ENCODE results near the gene SZRD1. TPM values are rescaled to one million over a fixed set of nuclear protein-coding genes. Genes with fewer than 3 reads are reported as not detected.

SZRD1 gene
- total RNA-seq, 2 experiments from 2014 or later, result 57.2 to 96.0 TPM

DNA sequence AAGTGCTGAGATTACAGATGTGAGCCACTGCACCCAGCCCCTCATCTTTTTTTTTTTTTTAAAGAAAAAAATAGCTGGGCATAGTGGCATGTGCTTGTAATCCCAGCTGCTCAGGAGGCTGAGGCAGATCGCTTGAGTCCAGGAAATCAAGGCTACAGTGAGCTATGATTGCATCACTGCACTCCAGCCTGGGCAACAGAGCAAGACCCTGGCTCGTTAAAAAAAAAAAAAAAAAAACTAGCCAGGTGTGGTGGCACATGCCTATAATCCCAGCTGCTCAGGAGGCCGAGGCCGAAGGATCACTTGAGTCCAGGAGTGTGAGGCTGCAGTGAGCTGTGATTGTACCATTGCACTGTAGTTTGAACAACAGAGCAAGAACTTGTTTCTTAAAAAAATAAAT is 13.8 kb downstream of the SZRD1 start:
- peaks cover 3% of the 10 kb centered on the region for H3K4me1 ChIP-seq (ENCODE audit: insufficient read depth, low read length, poor library complexity, severe bottlenecking)
- no TSS peak for BruUV-seq (replicated peaks)
- H3K9me2 ChIP-seq (ENCODE audit: insufficient read depth, low read length), result no peaks in the 10 kb centered on the region
- peaks cover 24% of the 10 kb centered on the region for H4K20me1 ChIP-seq (ENCODE audit: insufficient read depth, low read length)
- no peak overlapping the region for H3K4me3 ChIP-seq (ENCODE audit: low read depth, low read length, poor library complexity, severe bottlenecking)
- no peak overlapping the region for H3K27ac ChIP-seq (ENCODE audit: low read depth, low read length, poor library complexity, severe bottlenecking)
- H3K79me2 ChIP-seq (ENCODE audit: insufficient read depth, low read depth, low read length), result peaks cover 100% of the 10 kb centered on the region
- TF ChIP-seq, protein P1, sequence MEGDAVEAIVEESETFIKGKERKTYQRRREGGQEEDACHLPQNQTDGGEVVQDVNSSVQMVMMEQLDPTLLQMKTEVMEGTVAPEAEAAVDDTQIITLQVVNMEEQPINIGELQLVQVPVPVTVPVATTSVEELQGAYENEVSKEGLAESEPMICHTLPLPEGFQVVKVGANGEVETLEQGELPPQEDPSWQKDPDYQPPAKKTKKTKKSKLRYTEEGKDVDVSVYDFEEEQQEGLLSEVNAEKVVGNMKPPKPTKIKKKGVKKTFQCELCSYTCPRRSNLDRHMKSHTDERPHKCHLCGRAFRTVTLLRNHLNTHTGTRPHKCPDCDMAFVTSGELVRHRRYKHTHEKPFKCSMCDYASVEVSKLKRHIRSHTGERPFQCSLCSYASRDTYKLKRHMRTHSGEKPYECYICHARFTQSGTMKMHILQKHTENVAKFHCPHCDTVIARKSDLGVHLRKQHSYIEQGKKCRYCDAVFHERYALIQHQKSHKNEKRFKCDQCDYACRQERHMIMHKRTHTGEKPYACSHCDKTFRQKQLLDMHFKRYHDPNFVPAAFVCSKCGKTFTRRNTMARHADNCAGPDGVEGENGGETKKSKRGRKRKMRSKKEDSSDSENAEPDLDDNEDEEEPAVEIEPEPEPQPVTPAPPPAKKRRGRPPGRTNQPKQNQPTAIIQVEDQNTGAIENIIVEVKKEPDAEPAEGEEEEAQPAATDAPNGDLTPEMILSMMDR (conservative IDR thresholded peaks at IDR 0.05; ENCODE audit: low read length), result no peak
- TF ChIP-seq EZH2phosphoT487 (IDR thresholded peaks at IDR 0.05; ENCODE audit: borderline replicate concordance, low read depth, low read length), result no peak
- ChIA-PET CTCF (ENCODE audit: unreplicated experiment) (interaction anchor here (0.6 kb wide), 2 partner anchors 192 to 243 kb away, joined by 3 read pairs; no protein-coding TSS in a partner anchor), POLR2A (interaction anchor here (0.6 to 1.2 kb wide), 4 partner anchors 12 to 325 kb away, joined by 3 read pairs; no protein-coding TSS in a partner anchor)
- intact Hi-C loops (cut with micrococcal nuclease; ENCODE audit: unreplicated experiment), result no loop called here
- H3K9me3 ChIP-seq (ENCODE audit: low read length), result no peaks in the 10 kb centered on the region
- H3K4me2 ChIP-seq (ENCODE audit: low read length), result no peak overlapping the region
- peaks cover 53% of the 10 kb centered on the region for H3K36me3 ChIP-seq (ENCODE audit: insufficient read depth, low read length)
- no peak overlapping the region for H2AFZ ChIP-seq (ENCODE audit: low read length)
- DNase-seq (ENCODE audit: low spot score), result no peak

DNA sequence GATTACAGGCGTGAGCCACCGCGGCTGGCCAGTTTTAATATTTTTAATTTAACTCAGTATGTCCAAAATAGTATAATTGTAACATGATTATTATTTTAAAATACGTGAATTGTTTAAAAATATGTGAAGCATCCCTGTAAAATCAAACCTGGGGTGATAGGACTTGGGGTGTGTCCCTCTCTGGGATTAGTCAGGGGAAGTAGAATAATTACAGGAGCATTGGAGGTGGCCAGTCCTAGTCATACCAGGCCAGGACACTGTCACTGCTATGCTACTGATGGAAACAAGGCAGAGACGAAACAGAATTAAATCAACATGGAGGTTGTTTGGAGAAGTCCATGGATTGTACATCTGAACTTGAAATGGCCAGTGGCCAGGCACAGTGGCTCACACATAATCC is 16.8 kb downstream of the SZRD1 start:
- no peak overlapping the region for H3K4me2 ChIP-seq (ENCODE audit: low read length)
- ChIA-PET POLR2A (interaction anchor here (0.6 kb wide), 1 partner anchor 27 kb away, joined by 3 read pairs; no protein-coding TSS in a partner anchor), CTCF (ENCODE audit: unreplicated experiment) (no interaction called here)
- peaks cover 16% of the 10 kb centered on the region; the same call in 1 of the 2 replicates for H4K20me1 ChIP-seq (ENCODE audit: insufficient read depth, low read length)
- no peak overlapping the region for H3K27ac ChIP-seq (ENCODE audit: low read depth, low read length, poor library complexity, severe bottlenecking)
- no peak overlapping the region for H3K4me3 ChIP-seq (ENCODE audit: low read depth, low read length, poor library complexity, severe bottlenecking)
- peaks cover 100% of the 10 kb centered on the region for H3K79me2 ChIP-seq (ENCODE audit: insufficient read depth, low read depth, low read length)
- H3K9me3 ChIP-seq (ENCODE audit: low read length), result no peaks in the 10 kb centered on the region
- no peak for DNase-seq (ENCODE audit: low spot score)
- H3K9me2 ChIP-seq (ENCODE audit: insufficient read depth, low read length), result no peaks in the 10 kb centered on the region
- H2AFZ ChIP-seq (ENCODE audit: low read length), result no peak overlapping the region
- intact Hi-C loops (cut with micrococcal nuclease; ENCODE audit: unreplicated experiment), result no loop called here
- no peak for TF ChIP-seq EZH2phosphoT487 (IDR thresholded peaks at IDR 0.05; ENCODE audit: borderline replicate concordance, low read depth, low read length)
- TF ChIP-seq, protein P1 (conservative IDR thresholded peaks at IDR 0.05; ENCODE audit: low read length), result no peak
- peaks cover 50% of the 10 kb centered on the region for H3K36me3 ChIP-seq (ENCODE audit: insufficient read depth, low read length)
- no TSS peak for BruUV-seq (replicated peaks)
- H3K4me1 ChIP-seq (ENCODE audit: insufficient read depth, low read length, poor library complexity, severe bottlenecking), result peaks cover 16% of the 10 kb centered on the region

DNA sequence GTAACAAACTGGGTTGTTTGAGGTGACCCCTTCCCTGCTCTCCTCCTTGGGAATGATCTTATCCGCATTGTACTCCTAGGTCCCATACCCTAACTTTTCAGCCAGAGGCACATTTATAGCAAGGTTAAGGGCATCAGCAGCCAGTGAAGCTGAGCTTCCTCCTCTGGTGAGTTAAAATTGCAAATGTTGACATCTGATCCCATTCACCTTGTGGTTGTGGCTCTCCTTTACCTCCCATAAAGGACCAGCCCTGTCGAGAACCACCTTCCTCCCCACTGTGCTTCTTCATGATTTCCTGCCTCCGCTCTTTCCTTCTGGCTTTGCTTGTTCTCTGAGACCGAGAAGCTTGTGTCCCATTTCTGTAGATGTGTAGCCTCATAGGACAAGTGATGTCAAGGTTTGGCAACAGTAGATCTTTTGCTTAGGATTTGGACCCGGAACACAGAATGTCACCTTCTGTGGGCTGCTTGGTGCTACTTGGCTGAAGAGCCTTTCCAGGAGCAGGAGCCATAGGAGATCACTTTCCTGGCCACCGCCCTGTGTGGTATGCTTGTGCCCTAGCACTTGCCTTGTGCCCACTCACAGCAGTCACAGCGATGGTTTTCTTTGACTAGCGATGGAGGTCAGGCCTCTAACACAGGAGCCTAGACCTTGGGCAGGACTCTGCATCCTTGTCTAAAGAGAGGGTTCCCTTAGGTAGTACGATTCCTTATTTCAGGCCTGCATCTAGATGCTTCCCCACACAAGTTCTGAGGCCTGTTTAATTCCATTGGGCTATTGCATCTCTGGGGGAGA is 18.8 kb downstream of the SZRD1 start:
- Histone ChIP-seq H3K9me3 (ENCODE audit: low read length) (no peaks in the 10 kb centered on the region), H3K4me1 (ENCODE audit: insufficient read depth, low read length, poor library complexity, severe bottlenecking) (peaks cover 26% of the 10 kb centered on the region), H4K20me1 (ENCODE audit: insufficient read depth, low read length) (peaks cover 27% of the 10 kb centered on the region; the same call in 1 of the 2 replicates), H3K9me2 (ENCODE audit: insufficient read depth, low read length) (no peaks in the 10 kb centered on the region), H2AFZ (ENCODE audit: low read length) (no peak overlapping the region), H3K4me2 (ENCODE audit: low read length) (no peak overlapping the region), H3K4me3 (ENCODE audit: low read depth, low read length, poor library complexity, severe bottlenecking) (no peak overlapping the region), H3K79me2 (ENCODE audit: insufficient read depth, low read depth, low read length) (peaks cover 96% of the 10 kb centered on the region), H3K27ac (ENCODE audit: low read depth, low read length, poor library complexity, severe bottlenecking) (no peak overlapping the region), H3K36me3 (ENCODE audit: insufficient read depth, low read length) (peaks cover 40% of the 10 kb centered on the region)
- intact Hi-C loops (cut with micrococcal nuclease; ENCODE audit: unreplicated experiment), result no loop called here
- no peak for TF ChIP-seq EZH2phosphoT487 (IDR thresholded peaks at IDR 0.05; ENCODE audit: borderline replicate concordance, low read depth, low read length)
- TF ChIP-seq, protein P1 (conservative IDR thresholded peaks at IDR 0.05; ENCODE audit: low read length), result no peak
- no TSS peak for BruUV-seq (replicated peaks)
- DNase-seq (ENCODE audit: low spot score), result no peak
- ChIA-PET POLR2A (no interaction called here), CTCF (ENCODE audit: unreplicated experiment) (no interaction called here)

Measured in OCI-LY7 (cell line).